Caco-2 (cell line): ENCODE measurements around the gene PLRG1. TPM values are rescaled to one million over a fixed set of nuclear protein-coding genes. Genes with fewer than 3 reads are reported as not detected.

Experiments
- BruUV-seq: library from RNA; stranded (reverse); fragments of 400-500 nt; replicated peaks from 2 replicates; lab custom pipeline; 2021; lab: Mats Ljungman, UMichigan
- CTCF ChIA-PET: fragments of 300-600 bp; sonication (Branson Sonifier 250); formaldehyde crosslinking; loops from one replicate; lab custom pipeline; 2022; ENCODE audit warnings: antibody characterized with exemption; lab: Charles Lee
- POLR2A ChIA-PET: fragments of 300-600 bp; sonication (Branson Sonifier 250); formaldehyde crosslinking; loops from one replicate; lab custom pipeline; 2022; ENCODE audit warnings: antibody characterized with exemption; lab: Charles Lee
- DNase-seq, 2 experiments: peaks; one replicate each; pipeline versions ENCODE4 v3.0.0 to v3.0.0-alpha.2; 2020 to 2022
- H3K27me3 ChIP-seq: replicated peaks from 2 replicates; pipeline ENCODE4 v1.6.0; 2011; ENCODE audit warnings: low read length; ENCODE audit not compliant: control insufficient read depth, insufficient read depth
- H3K36me3 ChIP-seq: 2 replicates; pipeline ENCODE4 v1.5.1; 2011; ENCODE audit warnings: low read length; ENCODE audit not compliant: control insufficient read depth, insufficient read depth
- H3K4me1 ChIP-seq: fragments of 250-450 bp; sonication (Bioruptor Pico); 2 replicates; pipeline ENCODE4 v1.5.1; 2020; ENCODE audit warnings: mild to moderate bottlenecking
- H3K4me3 ChIP-seq: 2 replicates; pipeline ENCODE4 v1.5.1; 2011; ENCODE audit warnings: low read depth, mild to moderate bottlenecking, control low read depth, low read length
- H3K9me3 ChIP-seq: fragments of 250-450 bp; sonication (Bioruptor Pico); 2 replicates; pipeline ENCODE4 v1.5.1; 2020; ENCODE audit warnings: mild to moderate bottlenecking, moderate library complexity
- H3K27ac Mint-ChIP-seq: one replicate; pipeline ENCODE4 v1.8.0; 2022; ENCODE audit warnings: mixed read lengths; ENCODE audit not compliant: unreplicated experiment
- H3K27me3 Mint-ChIP-seq: one replicate; pipeline ENCODE4 v1.8.0; 2022; ENCODE audit warnings: mixed read lengths; ENCODE audit not compliant: insufficient read depth, unreplicated experiment
- H3K36me3 Mint-ChIP-seq: one replicate; pipeline ENCODE4 v1.8.0; 2022; ENCODE audit warnings: mild to moderate bottlenecking, mixed read lengths; ENCODE audit not compliant: insufficient read depth, unreplicated experiment
- H3K4me1 Mint-ChIP-seq: one replicate; pipeline ENCODE4 v1.8.0; 2022; ENCODE audit warnings: low read depth, mixed read lengths; ENCODE audit not compliant: unreplicated experiment
- H3K4me3 Mint-ChIP-seq: one replicate; pipeline ENCODE4 v1.8.0; 2022; ENCODE audit warnings: mild to moderate bottlenecking, moderate library complexity, mixed read lengths; ENCODE audit not compliant: unreplicated experiment
- H3K9me3 Mint-ChIP-seq: one replicate; pipeline ENCODE4 v1.8.0; 2022; ENCODE audit warnings: mixed read lengths; ENCODE audit not compliant: unreplicated experiment
- CTCF ChIP-seq, 2 experiments: fragments of 200-600 bp in 1 of 2; IDR thresholded peaks; 1 replicate in 1 of 2; 2 replicates in 1 of 2; pipeline versions ENCODE4 v1.5.1 to v1.8.0; 2011 to 2022; ENCODE audit warnings: antibody characterized with exemption in 1 of 2, control low read depth in 1 of 2, inconsistent platforms in 1 of 2, low read depth in 1 of 2, low read length in 1 of 2, mild to moderate bottlenecking in 1 of 2, moderate library complexity in 1 of 2; ENCODE audit not compliant: insufficient read depth in 1 of 2, severe bottlenecking in 1 of 2, unreplicated experiment in 1 of 2
- intact Hi-C: fragments of 100-400 bp; cut with micrococcal nuclease; formaldehyde crosslinking; loops from one replicate; pipeline ENCODE4 v1.10.0; 2022; ENCODE audit not compliant: unreplicated experiment
- total RNA-seq: library from RNA; stranded (reverse); gene quantifications from 2 replicates; pipeline ENCODE4 v1.2.3, GENCODE V29; 2022

PLRG1 gene
- total RNA-seq, 1 experiment from 2014 or later, result 99.4 TPM

- no peaks in the 10 kb centered on the region for H3K4me1 Mint-ChIP-seq
- H3K27ac Mint-ChIP-seq, result no peak overlapping the region
- no peaks in the 10 kb centered on the region for H3K4me1 ChIP-seq
- H3K9me3 Mint-ChIP-seq, result no peaks in the 10 kb centered on the region
- DNase-seq, result no peak
- ChIA-PET CTCF (no interaction called here), POLR2A (no interaction called here)
- H3K4me3 ChIP-seq, result no peak overlapping the region
- peaks cover 15% of the 10 kb centered on the region for H3K27me3 Mint-ChIP-seq
- H3K9me3 ChIP-seq, result no peaks in the 10 kb centered on the region
- no peak overlapping the region for H3K4me3 Mint-ChIP-seq
- no TSS peak for BruUV-seq
- peaks cover 4% of the 10 kb centered on the region for H3K36me3 Mint-ChIP-seq
- intact Hi-C loops, result no loop called here
- H3K27me3 ChIP-seq, result peaks cover 1% of the 10 kb centered on the region
- no peak for TF ChIP-seq CTCF (IDR thresholded peaks at IDR 0.05; ENCODE audit: insufficient read depth in 1 of 2, low read depth in 1 of 2, low read length in 1 of 2, severe bottlenecking in 1 of 2, unreplicated experiment in 1 of 2)
- no peaks in the 10 kb centered on the region for H3K36me3 ChIP-seq
Observed at GRCh38 chr4:154490234-154490582, 60.0 kb downstream of the PLRG1 start.

DNA sequence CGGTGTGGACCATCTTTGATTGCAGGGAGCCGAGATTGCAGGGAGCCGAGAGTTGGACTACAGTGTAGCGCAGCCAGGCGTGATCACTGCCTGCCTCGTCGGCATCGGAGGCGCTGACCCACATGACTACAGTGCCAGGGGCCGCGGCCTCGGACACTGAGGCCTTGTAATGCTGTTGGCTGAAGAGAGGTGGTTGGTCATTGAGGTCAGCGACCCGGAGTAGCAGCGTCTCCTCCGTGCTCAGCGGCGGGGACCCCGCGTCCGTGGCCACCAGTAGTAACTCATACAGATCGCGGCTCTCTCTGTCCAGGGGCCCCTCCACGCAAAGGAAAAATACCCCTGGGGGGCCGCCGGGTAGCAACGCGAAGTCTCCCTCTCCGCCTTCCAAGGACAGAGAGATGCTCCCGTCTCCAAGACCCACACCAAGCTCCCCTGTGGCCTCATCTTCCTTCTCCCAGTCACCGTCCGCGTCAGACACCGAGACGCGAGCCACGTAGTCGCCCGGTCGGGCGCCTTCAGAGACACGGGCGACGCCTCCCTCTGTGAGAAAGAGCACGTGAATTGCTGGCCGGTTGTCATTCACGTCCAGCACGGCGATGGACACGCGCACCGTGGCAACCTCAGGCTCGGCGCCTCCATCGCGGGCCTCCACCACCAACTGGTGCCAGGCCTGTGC is 60.5 kb downstream of the PLRG1 start:
- Histone ChIP-seq H3K36me3 (no peaks in the 10 kb centered on the region), H3K27me3 (peaks cover 2% of the 10 kb centered on the region), H3K4me1 (no peaks in the 10 kb centered on the region), H3K4me3 (no peak overlapping the region), H3K9me3 (no peaks in the 10 kb centered on the region)
- no peak for TF ChIP-seq CTCF (IDR thresholded peaks at IDR 0.05; ENCODE audit: insufficient read depth in 1 of 2, low read depth in 1 of 2, low read length in 1 of 2, severe bottlenecking in 1 of 2, unreplicated experiment in 1 of 2)
- no peaks in the 10 kb centered on the region for H3K4me1 Mint-ChIP-seq
- H3K27ac Mint-ChIP-seq, result no peak overlapping the region
- H3K27me3 Mint-ChIP-seq, result peaks cover 15% of the 10 kb centered on the region
- no peak for DNase-seq
- ChIA-PET POLR2A (no interaction called here), CTCF (no interaction called here)
- BruUV-seq, result no TSS peak
- H3K36me3 Mint-ChIP-seq, result peaks cover 4% of the 10 kb centered on the region
- no peaks in the 10 kb centered on the region for H3K9me3 Mint-ChIP-seq
- no peak overlapping the region for H3K4me3 Mint-ChIP-seq
- intact Hi-C loops, result no loop called here

- H3K36me3 ChIP-seq, result no peaks in the 10 kb centered on the region
- intact Hi-C loops, result no loop called here
- ChIA-PET CTCF (no interaction called here), POLR2A (no interaction called here)
- no peak overlapping the region for H3K4me3 Mint-ChIP-seq
- H3K4me1 Mint-ChIP-seq, result no peaks in the 10 kb centered on the region
- H3K27ac Mint-ChIP-seq, result no peak overlapping the region
- H3K4me3 ChIP-seq, result no peak overlapping the region
- no peak for TF ChIP-seq CTCF (IDR thresholded peaks at IDR 0.05; ENCODE audit: insufficient read depth in 1 of 2, low read depth in 1 of 2, low read length in 1 of 2, severe bottlenecking in 1 of 2, unreplicated experiment in 1 of 2)
- peaks cover 8% of the 10 kb centered on the region for H3K27me3 Mint-ChIP-seq
- DNase-seq, result no peak
- no peaks in the 10 kb centered on the region for H3K9me3 ChIP-seq
- H3K4me1 ChIP-seq, result no peaks in the 10 kb centered on the region
- no peaks in the 10 kb centered on the region for H3K9me3 Mint-ChIP-seq
- no TSS peak for BruUV-seq
- peaks cover 2% of the 10 kb centered on the region for H3K27me3 ChIP-seq
- H3K36me3 Mint-ChIP-seq, result peaks cover 4% of the 10 kb centered on the region
Observed at GRCh38 chr4:154487145-154487544, 63.1 kb downstream of the PLRG1 start.
